Neural cell (in vitro differentiated cells): ENCODE data around the gene MPZL1.

Experiments used
- CTCF ChIP-seq: fragments of 450-650 bp; IDR thresholded peaks from 2 replicates; pipeline ENCODE4 v1.5.1; 2014; ENCODE audit warnings: antibody characterized with exemption, mild to moderate bottlenecking, moderate library complexity; ENCODE audit not compliant: poor library complexity, severe bottlenecking
- EZH2 ChIP-seq: fragments of 200-600, 300-800 bp; shearing (Covaris generic), sonication (generic); IDR thresholded peaks from 2 replicates; pipeline ENCODE4 v1.6.1; 2014; ENCODE audit warnings: antibody characterized with exemption, low read length, borderline replicate concordance, mild to moderate bottlenecking; ENCODE audit not compliant: insufficient read depth, poor library complexity, severe bottlenecking
- REST ChIP-seq: IDR thresholded peaks from 2 replicates; pipeline ENCODE4 v1.6.1; 2012; ENCODE audit warnings: borderline replicate concordance
- SMC3 ChIP-seq: fragments of 450-650 bp; conservative IDR thresholded peaks from 2 replicates; pipeline ENCODE4 v1.6.1; 2014; ENCODE audit warnings: antibody characterized with exemption, mild to moderate bottlenecking, moderate library complexity; ENCODE audit not compliant: poor library complexity

- TF ChIP-seq REST (no peak), SMC3 (no peak), CTCF (no peak), EZH2 (no peak)
Measured at GRCh38 chr1:167750641-167751040, 28.9 kb downstream of the MPZL1 start.
